Uterus (tissue), 2 donors: ENCODE data around the gene PIK3R6.

ENCODE experiments used
- POLR2A ChIP-seq, 2 donors: fragments of 450-650 bp; IDR thresholded peaks; one replicate each; pipeline ENCODE4 v1.6.1; 2016; ENCODE audit warnings: antibody characterized with exemption in 2 of 2, mild to moderate bottlenecking in 1 of 2, moderate library complexity in 1 of 2
- TF ChIP-seq, protein P1 (sequence below), 4 experiments: fragments of 200-600 bp in 2 of 4; fragments of 450-650 bp in 2 of 4; sonication (generic) in 2 of 4; IDR thresholded peaks; one replicate each; pipeline ENCODE4 v1.5.1; 2016 to 2019; ENCODE audit warnings: antibody characterized with exemption in 4 of 4, mild to moderate bottlenecking in 2 of 4, moderate library complexity in 1 of 4

DNA sequence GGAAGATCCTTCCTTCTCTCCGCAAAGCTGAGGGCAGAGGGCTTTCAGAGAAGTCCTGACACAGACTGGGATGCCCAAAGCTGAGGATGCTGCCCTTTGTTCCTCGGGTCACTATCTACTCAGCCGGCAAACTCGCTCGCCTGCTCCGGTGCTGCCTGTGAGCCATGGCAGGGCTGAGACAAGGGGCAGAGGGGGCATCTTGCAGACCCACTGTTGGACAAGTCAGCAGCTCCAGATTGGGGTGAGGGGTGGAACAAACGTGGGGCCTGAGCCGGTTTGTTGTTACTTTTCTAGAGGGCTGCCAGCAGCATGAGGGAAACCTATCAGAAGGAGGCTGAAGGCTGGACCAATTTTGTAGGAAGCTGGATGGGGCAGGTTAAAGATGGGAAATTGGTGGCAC lies 47.1 kb upstream of the PIK3R6 start:
- TF ChIP-seq, protein P1, sequence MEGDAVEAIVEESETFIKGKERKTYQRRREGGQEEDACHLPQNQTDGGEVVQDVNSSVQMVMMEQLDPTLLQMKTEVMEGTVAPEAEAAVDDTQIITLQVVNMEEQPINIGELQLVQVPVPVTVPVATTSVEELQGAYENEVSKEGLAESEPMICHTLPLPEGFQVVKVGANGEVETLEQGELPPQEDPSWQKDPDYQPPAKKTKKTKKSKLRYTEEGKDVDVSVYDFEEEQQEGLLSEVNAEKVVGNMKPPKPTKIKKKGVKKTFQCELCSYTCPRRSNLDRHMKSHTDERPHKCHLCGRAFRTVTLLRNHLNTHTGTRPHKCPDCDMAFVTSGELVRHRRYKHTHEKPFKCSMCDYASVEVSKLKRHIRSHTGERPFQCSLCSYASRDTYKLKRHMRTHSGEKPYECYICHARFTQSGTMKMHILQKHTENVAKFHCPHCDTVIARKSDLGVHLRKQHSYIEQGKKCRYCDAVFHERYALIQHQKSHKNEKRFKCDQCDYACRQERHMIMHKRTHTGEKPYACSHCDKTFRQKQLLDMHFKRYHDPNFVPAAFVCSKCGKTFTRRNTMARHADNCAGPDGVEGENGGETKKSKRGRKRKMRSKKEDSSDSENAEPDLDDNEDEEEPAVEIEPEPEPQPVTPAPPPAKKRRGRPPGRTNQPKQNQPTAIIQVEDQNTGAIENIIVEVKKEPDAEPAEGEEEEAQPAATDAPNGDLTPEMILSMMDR (IDR thresholded peaks at IDR 0.05): no peak
- no peak for TF ChIP-seq POLR2A (IDR thresholded peaks at IDR 0.05)
